ENCODE results near the gene EPC2. TPM values are rescaled to one million over a fixed set of nuclear protein-coding genes. Genes with fewer than 3 reads are reported as not detected.

The EPC2 gene
- total and polyA plus RNA-seq, 2 donors (not counting 1 experiment from before 2014, with no cell fraction given): 18.0 to 72.3 TPM

- CTCF ChIA-PET: interaction anchor here (1.1 kb wide), 1 partner anchor 264 kb away, joined by 3 read pairs; no protein-coding TSS in a partner anchor
- Histone ChIP-seq H3K4me2 (replicated peaks; ENCODE audit: low read depth, low read length, poor library complexity, severe bottlenecking) (no peak overlapping the region), H3K27me3 (replicated peaks in 1 of 4; ENCODE audit: control extremely low read depth in 1 of 4, control insufficient read depth in 3 of 4, insufficient read depth in 4 of 4, low read length in 3 of 4) (no peaks in the 10 kb centered on the region), H3K36me3 (replicated peaks in 1 of 2; ENCODE audit: control extremely low read depth in 1 of 2, control insufficient read depth in 1 of 2, extremely low read depth in 1 of 2, insufficient read depth in 2 of 2, low read length in 1 of 2) (no peaks in the 10 kb centered on the region), H3K9me3 (ENCODE audit: control extremely low read depth in 1 of 3, control insufficient read depth in 2 of 3, insufficient read depth in 1 of 3, low read length in 2 of 3) (no peaks in the 10 kb centered on the region), H2AFZ (ENCODE audit: insufficient read depth, low read depth, low read length, poor library complexity, severe bottlenecking) (no peak overlapping the region), H3K79me2 (ENCODE audit: control insufficient read depth, insufficient read depth, low read length) (no peaks in the 10 kb centered on the region), H3K4me3 (ENCODE audit: control extremely low read depth in 1 of 5, extremely low read depth in 1 of 5, insufficient read depth in 1 of 5, low read depth in 2 of 5, low read length in 4 of 5) (no peak overlapping the region), H3K27ac (ENCODE audit: low read length in 2 of 2) (no peak overlapping the region), H3K4me1 (ENCODE audit: control insufficient read depth in 2 of 2, insufficient read depth in 2 of 2, low read length in 2 of 2) (peaks cover 28 to 35% of the 10 kb centered on the region in 2 donors), H3K9ac (ENCODE audit: low read length) (no peak overlapping the region), H4K20me1 (ENCODE audit: control insufficient read depth, insufficient read depth, low read length, poor library complexity, severe bottlenecking) (no peaks in the 10 kb centered on the region)
- POLR2A ChIA-PET: no interaction called here
- no peak overlapping the region for H3K4me3 Mint-ChIP-seq
- ATAC-seq (ENCODE audit: low read depth): no peak
- peaks cover 28% of the 10 kb centered on the region for H3K4me1 Mint-ChIP-seq
- intact Hi-C loops (cut with micrococcal nuclease): no loop called here
- no peak overlapping the region for H3K27ac Mint-ChIP-seq
- no peak for DNase-seq
- WGBS (ENCODE audit: insufficient coverage): no CpG with 5 or more reads among the region's 5 CpGs
- H3K27me3 Mint-ChIP-seq: no peaks in the 10 kb centered on the region
- H3K9me3 Mint-ChIP-seq (ENCODE audit: insufficient read depth): peaks cover 2% of the 10 kb centered on the region
- TF ChIP-seq CTCF (IDR thresholded peaks at IDR 0.05) (no peak), EZH2 (IDR thresholded peaks at IDR 0.05; ENCODE audit: borderline replicate concordance, insufficient read depth, low read depth, low read length, poor library complexity, severe bottlenecking) (no peak)
Observed at GRCh38 chr2:148617219-148617618, 27.3 kb upstream of the EPC2 start.

DNA sequence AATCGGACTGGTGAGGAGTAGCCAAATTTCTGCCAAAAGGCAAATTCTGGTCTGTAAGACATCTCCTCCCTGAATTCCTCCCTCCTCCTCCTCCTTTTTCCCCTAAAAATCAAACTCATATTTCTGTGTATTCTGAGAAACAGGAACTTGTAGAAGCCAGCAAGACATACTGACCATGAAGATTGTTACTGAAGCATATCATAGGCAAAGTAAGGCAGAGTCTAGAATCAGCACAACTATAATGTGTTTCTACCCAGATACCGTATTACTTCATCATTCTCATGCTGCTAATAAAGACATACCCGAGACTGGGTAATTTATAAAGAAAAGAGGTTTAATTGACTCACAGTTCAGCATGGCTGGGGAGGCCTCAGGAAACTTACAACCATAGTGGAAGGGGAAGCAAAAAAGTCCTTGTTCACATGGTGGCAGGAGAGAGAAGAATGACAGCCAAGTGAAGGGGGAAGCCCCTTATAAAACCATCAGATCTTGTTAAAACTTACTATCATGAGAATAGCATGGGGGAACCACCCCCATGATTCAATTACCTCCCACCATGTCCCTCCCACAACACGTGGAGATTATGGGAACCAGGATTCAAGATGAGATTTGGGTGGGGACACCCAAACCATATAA, 24.9 kb upstream of the EPC2 start:
- WGBS (ENCODE audit: insufficient coverage): no CpG with 5 or more reads among the region's 4 CpGs
- intact Hi-C loops (cut with micrococcal nuclease): no loop called here

More for the DNA sequence above, 24.9 kb upstream of the EPC2 start:
- no peak overlapping the region for H3K4me3 Mint-ChIP-seq
- peaks cover 2% of the 10 kb centered on the region for H3K9me3 Mint-ChIP-seq (ENCODE audit: insufficient read depth)
- no peak overlapping the region for H2AFZ ChIP-seq (ENCODE audit: insufficient read depth, low read depth, low read length, poor library complexity, severe bottlenecking)
- H3K4me1 ChIP-seq (ENCODE audit: control insufficient read depth in 2 of 2, insufficient read depth in 2 of 2, low read length in 2 of 2): peaks cover 18 to 25% of the 10 kb centered on the region in 2 donors
- ATAC-seq (ENCODE audit: low read depth): peak; percentile 60
- H3K27me3 ChIP-seq (replicated peaks in 1 of 4; ENCODE audit: control extremely low read depth in 1 of 4, control insufficient read depth in 3 of 4, insufficient read depth in 4 of 4, low read length in 3 of 4): no peaks in the 10 kb centered on the region
- peak overlapping the region; percentile 20 for H3K4me2 ChIP-seq (replicated peaks; ENCODE audit: low read depth, low read length, poor library complexity, severe bottlenecking)
- H3K27ac Mint-ChIP-seq: peak overlapping the region; percentile 62
- no peak for TF ChIP-seq CTCF (IDR thresholded peaks at IDR 0.05)
- TF ChIP-seq EZH2 (IDR thresholded peaks at IDR 0.05; ENCODE audit: borderline replicate concordance, insufficient read depth, low read depth, low read length, poor library complexity, severe bottlenecking): no peak
- H3K9me3 ChIP-seq (ENCODE audit: control extremely low read depth in 1 of 3, control insufficient read depth in 2 of 3, insufficient read depth in 1 of 3, low read length in 2 of 3): no peaks in the 10 kb centered on the region
- no peaks in the 10 kb centered on the region for H3K79me2 ChIP-seq (ENCODE audit: control insufficient read depth, insufficient read depth, low read length)
- H3K4me3 ChIP-seq (ENCODE audit: control extremely low read depth in 1 of 5, extremely low read depth in 1 of 5, insufficient read depth in 1 of 5, low read depth in 2 of 5, low read length in 4 of 5): no peak overlapping the region
- no peaks in the 10 kb centered on the region for H3K36me3 ChIP-seq (replicated peaks in 1 of 2; ENCODE audit: control extremely low read depth in 1 of 2, control insufficient read depth in 1 of 2, extremely low read depth in 1 of 2, insufficient read depth in 2 of 2, low read length in 1 of 2)
- no peaks in the 10 kb centered on the region for H3K27me3 Mint-ChIP-seq
- no peaks in the 10 kb centered on the region for H4K20me1 ChIP-seq (ENCODE audit: control insufficient read depth, insufficient read depth, low read length, poor library complexity, severe bottlenecking)
- no peak overlapping the region for H3K9ac ChIP-seq (ENCODE audit: low read length)
- ChIA-PET CTCF (interaction anchor here (1.6 kb wide), 1 partner anchor 18 kb away, joined by 3 read pairs; no protein-coding TSS in a partner anchor), POLR2A (no interaction called here)
- peak overlapping the region; percentile 10 to 18 for H3K27ac ChIP-seq (ENCODE audit: low read length in 2 of 2)
- DNase-seq: peak; percentile 51
- peaks cover 20% of the 10 kb centered on the region for H3K4me1 Mint-ChIP-seq
